C4-2B (cell line): ENCODE measurements around the gene MICU1.
"Not testable (repeated sequence)": the region's sequence is repeated elsewhere in the genome, so short reads cannot be mapped to it uniquely, and the experiment has no call there.

Experiments
- CTCF ChIP-seq: fragments of 450-650 bp; conservative IDR thresholded peaks from 2 replicates; pipeline ENCODE4 v1.5.1; 2017; ENCODE audit warnings: mild to moderate bottlenecking
- ZFX ChIP-seq: fragments of 450-650 bp; IDR thresholded peaks from 2 replicates; pipeline ENCODE4 v1.6.1; 2017

GRCh38 chr10:72646971-72647370, 21.1 kb upstream of the MICU1 start:
- TF ChIP-seq CTCF, ZFX: not testable (repeated sequence)
